PC-9 (cell line): ENCODE measurements around the gene MTOR. TPM values are rescaled to one million over a fixed set of nuclear protein-coding genes. Genes with fewer than 3 reads are reported as not detected.

Experiments used
- BruUV-seq: library from RNA; stranded (reverse); fragments of 400-500 nt; replicated peaks from 2 replicates; lab custom pipeline; 2021; lab: Mats Ljungman, UMichigan
- CTCF ChIA-PET: fragments of 300-600 bp; sonication (Branson Sonifier 250); formaldehyde crosslinking; loops from one replicate; lab custom pipeline; 2022; ENCODE audit warnings: antibody characterized with exemption; lab: Charles Lee
- POLR2A ChIA-PET: fragments of 300-600 bp; sonication (Branson Sonifier 250); formaldehyde crosslinking; loops from one replicate; lab custom pipeline; 2022; ENCODE audit warnings: antibody characterized with exemption; ENCODE audit not compliant: unreplicated experiment; lab: Charles Lee
- DNase-seq, 2 experiments: peaks; one replicate each; pipeline versions ENCODE4 v3.0.0 to v3.0.0-alpha.2; 2015 to 2022; ENCODE audit warnings: mixed read lengths in 1 of 2
- H2AFZ ChIP-seq: fragments of 200-600 bp; sonication (generic); 2 replicates; pipeline ENCODE4 v1.8.1; 2017; ENCODE audit warnings: antibody characterized with exemption
- H3F3A ChIP-seq: fragments of 200-600 bp; sonication (generic); 2 replicates; pipeline ENCODE4 v1.8.1; 2017; ENCODE audit warnings: antibody characterized with exemption, mild to moderate bottlenecking, low read depth; ENCODE audit not compliant: insufficient read depth
- H3K27ac ChIP-seq: fragments of 200-600 bp; sonication (generic); 2 replicates; pipeline ENCODE4 v1.6.1; 2016; ENCODE audit warnings: mixed run types
- H3K27me3 ChIP-seq: fragments of 200-600 bp; sonication (generic); 2 replicates; pipeline ENCODE4 v1.6.1; 2016; ENCODE audit warnings: low read depth, mixed run types; ENCODE audit not compliant: insufficient read depth
- H3K36me3 ChIP-seq: fragments of 200-600 bp; sonication (generic); 2 replicates; pipeline ENCODE4 v1.6.1; 2016; ENCODE audit warnings: low read depth, mixed run types
- H3K4me1 ChIP-seq: fragments of 200-600 bp; sonication (generic); replicated peaks from 2 replicates; pipeline ENCODE4 v1.6.1; 2016; ENCODE audit warnings: mixed run types; ENCODE audit not compliant: insufficient read depth
- H3K4me2 ChIP-seq: fragments of 200-600 bp; sonication (generic); 2 replicates; pipeline ENCODE4 v1.6.1; 2017; ENCODE audit warnings: mixed run types
- H3K4me3 ChIP-seq: fragments of 200-600 bp; sonication (generic); 2 replicates; pipeline ENCODE4 v1.6.1; 2016; ENCODE audit warnings: mixed run types
- H3K79me2 ChIP-seq: fragments of 200-600 bp; sonication (generic); 2 replicates; pipeline ENCODE4 v1.6.1; 2017; ENCODE audit warnings: low read depth, mixed run types
- H3K9me2 ChIP-seq: fragments of 200-600 bp; sonication (generic); 2 replicates; pipeline ENCODE4 v1.8.1; 2017; ENCODE audit warnings: mild to moderate bottlenecking; ENCODE audit not compliant: insufficient read depth
- H3K9me3 ChIP-seq: fragments of 200-600 bp; sonication (generic); 2 replicates; pipeline ENCODE4 v1.8.1; 2016; ENCODE audit warnings: low read depth; ENCODE audit not compliant: insufficient read depth
- H4K20me1 ChIP-seq: fragments of 200-600 bp; sonication (generic); 2 replicates; pipeline ENCODE4 v1.8.1; 2017; ENCODE audit not compliant: insufficient read depth
- CTCF ChIP-seq: fragments of 200-600 bp; sonication (generic); conservative IDR thresholded peaks from 2 replicates; pipeline ENCODE4 v1.6.1; 2017; ENCODE audit warnings: mixed run types, antibody characterized with exemption, mild to moderate bottlenecking, moderate library complexity
- EZH2 ChIP-seq: fragments of 200-600 bp; sonication (generic); IDR thresholded peaks from 2 replicates; pipeline ENCODE4 v1.8.0; 2017; ENCODE audit warnings: antibody characterized with exemption, low read depth
- intact Hi-C: fragments of 100-400 bp; cut with micrococcal nuclease; formaldehyde crosslinking; loops from one replicate; pipeline ENCODE4 v1.10.0; 2022; ENCODE audit not compliant: unreplicated experiment
- total RNA-seq: library from RNA; stranded (reverse); gene quantifications from 2 replicates; pipeline ENCODE4 v1.2.3, GENCODE V29; 2021

MTOR gene
- total RNA-seq, 1 experiment from 2014 or later, result 37.4 TPM

DNA sequence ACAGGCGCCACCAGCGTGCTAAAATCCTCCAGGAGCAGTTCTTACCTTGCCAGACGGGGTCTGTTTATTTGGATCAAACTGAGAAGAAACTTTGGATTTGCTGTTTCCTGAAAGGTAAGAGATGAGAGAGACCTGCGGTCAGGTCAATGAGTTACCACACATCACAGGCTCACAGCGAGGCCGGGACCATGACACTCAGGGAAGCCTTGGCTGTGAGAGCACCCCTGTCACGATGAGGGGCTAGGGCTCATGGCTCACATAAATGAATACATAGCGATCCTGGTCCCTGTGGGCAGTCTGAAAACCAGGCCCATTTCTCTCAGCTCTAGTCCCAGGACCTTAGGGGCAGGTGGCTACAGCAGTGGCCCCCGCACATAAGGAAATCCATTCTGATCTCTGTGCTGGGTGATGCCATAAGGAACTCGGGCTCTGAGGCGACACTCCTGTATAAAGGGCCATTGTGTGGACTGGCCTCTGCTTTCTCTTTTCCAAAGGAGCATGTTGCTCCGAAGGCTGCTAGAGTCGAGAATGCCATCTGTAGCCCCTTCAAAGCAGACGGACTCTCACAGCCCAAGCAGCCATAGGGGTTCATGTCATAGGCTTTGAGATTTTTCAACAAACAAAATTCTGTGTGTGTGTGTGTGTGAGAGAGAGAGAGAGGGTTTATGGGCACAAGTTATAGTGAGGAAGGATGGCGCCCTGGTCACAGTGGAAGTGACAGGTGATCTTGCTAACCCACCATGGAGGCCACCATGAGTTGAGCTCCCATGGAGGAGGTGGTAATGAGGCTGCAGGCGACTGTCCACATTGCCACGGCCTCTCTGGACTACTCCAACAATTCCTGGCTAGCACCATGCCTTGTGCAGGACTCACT, 193.5 kb downstream of the MTOR start:
- Histone ChIP-seq H4K20me1 (no peaks in the 10 kb centered on the region), H2AFZ (no peak overlapping the region), H3K4me3 (no peak overlapping the region), H3K9me3 (no peaks in the 10 kb centered on the region), H3K36me3 (no peaks in the 10 kb centered on the region), H3K9me2 (no peaks in the 10 kb centered on the region), H3K4me2 (no peak overlapping the region), H3K79me2 (no peaks in the 10 kb centered on the region), H3K27ac (no peak overlapping the region), H3F3A (no peaks in the 10 kb centered on the region), H3K4me1 (no peaks in the 10 kb centered on the region), H3K27me3 (no peaks in the 10 kb centered on the region)
- intact Hi-C loops, result no loop called here
- BruUV-seq, result no TSS peak
- TF ChIP-seq EZH2 (no peak), CTCF (no peak)
- ChIA-PET CTCF (no interaction called here), POLR2A (no interaction called here)
- no peak for DNase-seq

GRCh38 chr1:11067716-11068599, 194.4 kb downstream of the MTOR start:
- TF ChIP-seq CTCF (no peak), EZH2 (no peak)
- Histone ChIP-seq H3K9me2 (no peaks in the 10 kb centered on the region), H3K4me1 (no peaks in the 10 kb centered on the region), H2AFZ (no peak overlapping the region), H3K79me2 (no peaks in the 10 kb centered on the region), H3K36me3 (no peaks in the 10 kb centered on the region), H3K4me2 (no peak overlapping the region), H3F3A (no peaks in the 10 kb centered on the region), H3K27ac (no peak overlapping the region), H3K9me3 (no peaks in the 10 kb centered on the region), H3K4me3 (no peak overlapping the region), H3K27me3 (no peaks in the 10 kb centered on the region), H4K20me1 (no peaks in the 10 kb centered on the region)
- CTCF ChIA-PET, result interaction anchor here (0.6 kb wide), 2 partner anchors 560 to 713 kb away, joined by 5 to 7 read pairs; no protein-coding TSS in a partner anchor
- no TSS peak for BruUV-seq
- POLR2A ChIA-PET, result no interaction called here
- intact Hi-C loops, result no loop called here
- DNase-seq, result no peak

DNA sequence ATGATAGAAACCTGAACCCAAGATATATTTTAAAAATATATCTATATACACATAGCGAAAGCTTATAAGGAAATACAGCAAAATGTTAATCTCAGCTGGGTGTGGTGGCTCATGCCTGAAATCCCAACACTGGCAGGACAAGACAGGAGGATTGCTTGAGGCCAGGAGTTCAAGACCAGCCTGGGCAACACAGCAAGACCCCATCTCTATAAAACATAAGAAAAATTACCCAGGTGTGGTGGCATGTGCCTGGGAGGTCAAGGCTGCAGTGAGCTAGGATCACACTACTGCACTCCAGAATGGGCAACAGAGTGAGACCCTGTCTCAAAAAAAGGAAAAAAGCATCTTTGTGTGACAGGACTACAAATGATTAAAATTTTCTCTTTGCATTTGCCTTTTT, 196.6 kb downstream of the MTOR start:
- no TSS peak for BruUV-seq
- no peak for DNase-seq
- H3K9me2 ChIP-seq, result no peaks in the 10 kb centered on the region
- H4K20me1 ChIP-seq, result no peaks in the 10 kb centered on the region
- no peaks in the 10 kb centered on the region for H3K27me3 ChIP-seq
- no peaks in the 10 kb centered on the region for H3K9me3 ChIP-seq
- H3K4me1 ChIP-seq, result no peaks in the 10 kb centered on the region
- TF ChIP-seq CTCF (no peak), EZH2 (no peak)
- no peaks in the 10 kb centered on the region for H3F3A ChIP-seq
- intact Hi-C loops, result no loop called here
- H2AFZ ChIP-seq, result no peak overlapping the region
- H3K27ac ChIP-seq, result no peak overlapping the region
- no peaks in the 10 kb centered on the region for H3K36me3 ChIP-seq
- 0 out of 2 replicates have a peak, but pooled peaks cover 2% of the 10 kb centered on the region for H3K79me2 ChIP-seq
- ChIA-PET CTCF (no interaction called here), POLR2A (no interaction called here)
- H3K4me3 ChIP-seq, result no peak overlapping the region
- no peak overlapping the region for H3K4me2 ChIP-seq
